Caco-2 (cell line): ENCODE measurements around the gene ADAMTS1. TPM values are rescaled to one million over a fixed set of nuclear protein-coding genes. Genes with fewer than 3 reads are reported as not detected.

Source experiments
- BruUV-seq: library from RNA; stranded (reverse); fragments of 400-500 nt; replicated peaks from 2 replicates; lab custom pipeline; 2021; lab: Mats Ljungman, UMichigan
- CTCF ChIA-PET: fragments of 300-600 bp; sonication (Branson Sonifier 250); formaldehyde crosslinking; loops from one replicate; lab custom pipeline; 2022; ENCODE audit warnings: antibody characterized with exemption; lab: Charles Lee
- POLR2A ChIA-PET: fragments of 300-600 bp; sonication (Branson Sonifier 250); formaldehyde crosslinking; loops from one replicate; lab custom pipeline; 2022; ENCODE audit warnings: antibody characterized with exemption; lab: Charles Lee
- DNase-seq, 2 experiments: peaks; one replicate each; pipeline versions ENCODE4 v3.0.0 to v3.0.0-alpha.2; 2020 to 2022
- H3K27me3 ChIP-seq: replicated peaks from 2 replicates; pipeline ENCODE4 v1.6.0; 2011; ENCODE audit warnings: low read length; ENCODE audit not compliant: control insufficient read depth, insufficient read depth
- H3K36me3 ChIP-seq: 2 replicates; pipeline ENCODE4 v1.5.1; 2011; ENCODE audit warnings: low read length; ENCODE audit not compliant: control insufficient read depth, insufficient read depth
- H3K4me1 ChIP-seq: fragments of 250-450 bp; sonication (Bioruptor Pico); 2 replicates; pipeline ENCODE4 v1.5.1; 2020; ENCODE audit warnings: mild to moderate bottlenecking
- H3K4me3 ChIP-seq: 2 replicates; pipeline ENCODE4 v1.5.1; 2011; ENCODE audit warnings: low read depth, mild to moderate bottlenecking, control low read depth, low read length
- H3K9me3 ChIP-seq: fragments of 250-450 bp; sonication (Bioruptor Pico); 2 replicates; pipeline ENCODE4 v1.5.1; 2020; ENCODE audit warnings: mild to moderate bottlenecking, moderate library complexity
- H3K27ac Mint-ChIP-seq: one replicate; pipeline ENCODE4 v1.8.0; 2022; ENCODE audit warnings: mixed read lengths; ENCODE audit not compliant: unreplicated experiment
- H3K27me3 Mint-ChIP-seq: one replicate; pipeline ENCODE4 v1.8.0; 2022; ENCODE audit warnings: mixed read lengths; ENCODE audit not compliant: insufficient read depth, unreplicated experiment
- H3K36me3 Mint-ChIP-seq: one replicate; pipeline ENCODE4 v1.8.0; 2022; ENCODE audit warnings: mild to moderate bottlenecking, mixed read lengths; ENCODE audit not compliant: insufficient read depth, unreplicated experiment
- H3K4me1 Mint-ChIP-seq: one replicate; pipeline ENCODE4 v1.8.0; 2022; ENCODE audit warnings: low read depth, mixed read lengths; ENCODE audit not compliant: unreplicated experiment
- H3K4me3 Mint-ChIP-seq: one replicate; pipeline ENCODE4 v1.8.0; 2022; ENCODE audit warnings: mild to moderate bottlenecking, moderate library complexity, mixed read lengths; ENCODE audit not compliant: unreplicated experiment
- H3K9me3 Mint-ChIP-seq: one replicate; pipeline ENCODE4 v1.8.0; 2022; ENCODE audit warnings: mixed read lengths; ENCODE audit not compliant: unreplicated experiment
- CTCF ChIP-seq, 2 experiments: fragments of 200-600 bp in 1 of 2; IDR thresholded peaks; 1 replicate in 1 of 2; 2 replicates in 1 of 2; pipeline versions ENCODE4 v1.5.1 to v1.8.0; 2011 to 2022; ENCODE audit warnings: antibody characterized with exemption in 1 of 2, control low read depth in 1 of 2, inconsistent platforms in 1 of 2, low read depth in 1 of 2, low read length in 1 of 2, mild to moderate bottlenecking in 1 of 2, moderate library complexity in 1 of 2; ENCODE audit not compliant: insufficient read depth in 1 of 2, severe bottlenecking in 1 of 2, unreplicated experiment in 1 of 2
- intact Hi-C: fragments of 100-400 bp; cut with micrococcal nuclease; formaldehyde crosslinking; loops from one replicate; pipeline ENCODE4 v1.10.0; 2022; ENCODE audit not compliant: unreplicated experiment
- total RNA-seq: library from RNA; stranded (reverse); gene quantifications from 2 replicates; pipeline ENCODE4 v1.2.3, GENCODE V29; 2022

Gene ADAMTS1
- total RNA-seq, 1 experiment from 2014 or later, result not detected

- H3K27me3 Mint-ChIP-seq, result no peaks in the 10 kb centered on the region
- H3K4me3 ChIP-seq, result no peak overlapping the region
- ChIA-PET POLR2A (no interaction called here), CTCF (no interaction called here)
- H3K4me1 Mint-ChIP-seq, result no peaks in the 10 kb centered on the region
- intact Hi-C loops, result no loop called here
- no peaks in the 10 kb centered on the region for H3K36me3 Mint-ChIP-seq
- no peaks in the 10 kb centered on the region for H3K36me3 ChIP-seq
- no peak for TF ChIP-seq CTCF (IDR thresholded peaks at IDR 0.05; ENCODE audit: insufficient read depth in 1 of 2, low read depth in 1 of 2, low read length in 1 of 2, severe bottlenecking in 1 of 2, unreplicated experiment in 1 of 2)
- no peak overlapping the region for H3K4me3 Mint-ChIP-seq
- no peak overlapping the region for H3K27ac Mint-ChIP-seq
- peaks cover 18% of the 10 kb centered on the region for H3K9me3 Mint-ChIP-seq
- H3K4me1 ChIP-seq, result no peaks in the 10 kb centered on the region
- H3K9me3 ChIP-seq, result no peaks in the 10 kb centered on the region
- DNase-seq, result no peak
- H3K27me3 ChIP-seq, result no peaks in the 10 kb centered on the region
- no TSS peak for BruUV-seq
These were observed 1.3 kb downstream of the ADAMTS1 start for GRCh38 chr21:26843933-26844257.

GRCh38 chr21:26842974-26843932 is 2.0 kb downstream of the ADAMTS1 start:
- ChIA-PET POLR2A (no interaction called here), CTCF (no interaction called here)
- BruUV-seq, result no TSS peak
- Mint-ChIP-seq H3K9me3 (peaks cover 18% of the 10 kb centered on the region), H3K4me3 (no peak overlapping the region), H3K27ac (no peak overlapping the region), H3K27me3 (no peaks in the 10 kb centered on the region), H3K4me1 (no peaks in the 10 kb centered on the region), H3K36me3 (no peaks in the 10 kb centered on the region)
- H3K4me3 ChIP-seq, result no peak overlapping the region
- no peak for DNase-seq
- H3K36me3 ChIP-seq, result no peaks in the 10 kb centered on the region
- intact Hi-C loops, result no loop called here
- no peak for TF ChIP-seq CTCF (IDR thresholded peaks at IDR 0.05; ENCODE audit: insufficient read depth in 1 of 2, low read depth in 1 of 2, low read length in 1 of 2, severe bottlenecking in 1 of 2, unreplicated experiment in 1 of 2)
- no peaks in the 10 kb centered on the region for H3K4me1 ChIP-seq
- H3K27me3 ChIP-seq, result no peaks in the 10 kb centered on the region
- no peaks in the 10 kb centered on the region for H3K9me3 ChIP-seq

- CTCF ChIA-PET, result no interaction called here
- POLR2A ChIA-PET, result no interaction called here
- Histone ChIP-seq H3K27me3 (no peaks in the 10 kb centered on the region), H3K9me3 (no peaks in the 10 kb centered on the region), H3K4me3 (no peak overlapping the region), H3K4me1 (no peaks in the 10 kb centered on the region), H3K36me3 (no peaks in the 10 kb centered on the region)
- BruUV-seq, result no TSS peak
- intact Hi-C loops, result no loop called here
- Mint-ChIP-seq H3K4me1 (no peaks in the 10 kb centered on the region), H3K36me3 (no peaks in the 10 kb centered on the region), H3K27ac (no peak overlapping the region), H3K4me3 (no peak overlapping the region), H3K9me3 (peaks cover 20% of the 10 kb centered on the region), H3K27me3 (no peaks in the 10 kb centered on the region)
- DNase-seq, result no peak
- TF ChIP-seq CTCF (IDR thresholded peaks at IDR 0.05; ENCODE audit: insufficient read depth in 1 of 2, low read depth in 1 of 2, low read length in 1 of 2, severe bottlenecking in 1 of 2, unreplicated experiment in 1 of 2), result no peak
These were observed 2.9 kb downstream of the ADAMTS1 start for GRCh38 chr21:26842300-26842699.
